HCT116 (cell line): ENCODE measurements around the gene SRPK2.

Experiments used
- CBX3 ChIP-seq: IDR thresholded peaks from 2 replicates; pipeline ENCODE4 v1.6.1; 2012; ENCODE audit warnings: low read depth
- EGR1 ChIP-seq: IDR thresholded peaks from 2 replicates; pipeline ENCODE4 v1.6.1; 2012; ENCODE audit warnings: low read depth
- EZH2 ChIP-seq: fragments of 200-600 bp; sonication (generic); IDR thresholded peaks from 2 replicates; pipeline ENCODE4 v1.6.1; 2017; ENCODE audit warnings: antibody characterized with exemption, mixed run types
- POLR2A ChIP-seq: IDR thresholded peaks from 2 replicates; pipeline ENCODE4 v1.7.0; 2011; ENCODE audit warnings: borderline replicate concordance; ENCODE audit not compliant: insufficient read depth, insufficient read length; ENCODE audit errors: extremely low read depth
- POLR2AphosphoS5 ChIP-seq: IDR thresholded peaks from 2 replicates; pipeline ENCODE4 v1.6.1; 2011; ENCODE audit warnings: mild to moderate bottlenecking, low read depth, low read length, moderate library complexity
- RAD21 ChIP-seq: IDR thresholded peaks from 2 replicates; pipeline ENCODE4 v1.6.1; 2012; ENCODE audit warnings: low read depth, mild to moderate bottlenecking
- SIN3A ChIP-seq: IDR thresholded peaks from 2 replicates; pipeline ENCODE4 v1.6.1; 2012; ENCODE audit warnings: low read depth
- ZNF274 ChIP-seq: fragments of 200-500 bp; sonication (Bioruptor generic); IDR thresholded peaks from 2 replicates; pipeline ENCODE4 v1.6.1; 2014; ENCODE audit warnings: mild to moderate bottlenecking, low read depth, low read length, inconsistent platforms
- TF ChIP-seq, protein P1 (sequence below), 3 experiments: fragments of 200-600 bp in 1 of 3; sonication (generic) in 1 of 3; IDR thresholded peaks in 2 of 3; conservative IDR thresholded peaks in 1 of 3; 2 replicates each; pipeline ENCODE4 v1.5.1; 2012 to 2017; ENCODE audit warnings: low read depth in 2 of 3, low read length in 2 of 3, antibody characterized with exemption in 1 of 3, borderline replicate concordance in 1 of 3, control low read depth in 1 of 3, mild to moderate bottlenecking in 1 of 3, mixed read lengths in 1 of 3, mixed run types in 1 of 3, moderate library complexity in 1 of 3; ENCODE audit not compliant: insufficient read depth in 1 of 3
- TF ChIP-seq, protein P2 (sequence below): IDR thresholded peaks from 2 replicates; pipeline ENCODE4 v1.6.1; 2012
- TF ChIP-seq, protein P3 (sequence below): IDR thresholded peaks from 2 replicates; pipeline ENCODE4 v1.6.1; 2012

DNA sequence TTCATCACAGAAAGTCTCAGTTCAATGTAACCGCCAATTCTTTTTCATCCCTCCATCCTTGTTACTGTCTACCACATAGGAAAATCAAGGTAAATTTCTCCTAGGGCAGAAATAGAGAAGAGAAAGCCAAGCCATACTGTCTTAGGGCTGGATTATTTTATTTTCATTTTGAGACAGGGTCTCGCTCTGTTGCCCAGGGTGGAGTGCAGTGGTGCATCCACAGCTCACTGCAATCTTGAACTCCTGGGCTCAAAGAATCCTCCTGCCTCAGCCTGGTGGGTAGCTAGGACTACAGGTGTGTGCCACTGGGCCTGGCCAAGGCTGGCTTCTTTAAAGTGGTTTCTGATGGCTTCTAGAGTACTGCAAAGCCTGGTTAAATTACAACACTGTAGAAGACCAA, 181.7 kb downstream of the SRPK2 start:
- TF ChIP-seq, protein P1, sequence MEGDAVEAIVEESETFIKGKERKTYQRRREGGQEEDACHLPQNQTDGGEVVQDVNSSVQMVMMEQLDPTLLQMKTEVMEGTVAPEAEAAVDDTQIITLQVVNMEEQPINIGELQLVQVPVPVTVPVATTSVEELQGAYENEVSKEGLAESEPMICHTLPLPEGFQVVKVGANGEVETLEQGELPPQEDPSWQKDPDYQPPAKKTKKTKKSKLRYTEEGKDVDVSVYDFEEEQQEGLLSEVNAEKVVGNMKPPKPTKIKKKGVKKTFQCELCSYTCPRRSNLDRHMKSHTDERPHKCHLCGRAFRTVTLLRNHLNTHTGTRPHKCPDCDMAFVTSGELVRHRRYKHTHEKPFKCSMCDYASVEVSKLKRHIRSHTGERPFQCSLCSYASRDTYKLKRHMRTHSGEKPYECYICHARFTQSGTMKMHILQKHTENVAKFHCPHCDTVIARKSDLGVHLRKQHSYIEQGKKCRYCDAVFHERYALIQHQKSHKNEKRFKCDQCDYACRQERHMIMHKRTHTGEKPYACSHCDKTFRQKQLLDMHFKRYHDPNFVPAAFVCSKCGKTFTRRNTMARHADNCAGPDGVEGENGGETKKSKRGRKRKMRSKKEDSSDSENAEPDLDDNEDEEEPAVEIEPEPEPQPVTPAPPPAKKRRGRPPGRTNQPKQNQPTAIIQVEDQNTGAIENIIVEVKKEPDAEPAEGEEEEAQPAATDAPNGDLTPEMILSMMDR (IDR thresholded peaks at IDR 0.05 in 2 of 3, conservative IDR thresholded peaks at IDR 0.05 in 1 of 3; ENCODE audit: borderline replicate concordance in 1 of 3, insufficient read depth in 1 of 3, low read depth in 2 of 3, low read length in 2 of 3): no peak
- TF ChIP-seq POLR2AphosphoS5 (no peak), EGR1 (no peak), CBX3 (no peak), RAD21 (no peak), SIN3A (no peak), POLR2A (no peak), EZH2 (no peak), ZNF274 (no peak)
- TF ChIP-seq, protein P2, sequence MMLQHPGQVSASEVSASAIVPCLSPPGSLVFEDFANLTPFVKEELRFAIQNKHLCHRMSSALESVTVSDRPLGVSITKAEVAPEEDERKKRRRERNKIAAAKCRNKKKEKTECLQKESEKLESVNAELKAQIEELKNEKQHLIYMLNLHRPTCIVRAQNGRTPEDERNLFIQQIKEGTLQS: no peak
- TF ChIP-seq, protein P3, sequence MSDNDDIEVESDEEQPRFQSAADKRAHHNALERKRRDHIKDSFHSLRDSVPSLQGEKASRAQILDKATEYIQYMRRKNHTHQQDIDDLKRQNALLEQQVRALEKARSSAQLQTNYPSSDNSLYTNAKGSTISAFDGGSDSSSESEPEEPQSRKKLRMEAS: no peak
